GM21367 (cell line): ENCODE results near the gene WDR46.
"Not testable (repeated sequence)": the region's sequence is repeated elsewhere in the genome, so short reads cannot be mapped to it uniquely, and the experiment has no call there.

Source experiments
- ATAC-seq: cut with Tn5 transposase; IDR thresholded peaks from one replicate; pipeline ENCODE4 v1.9.1; 2021; ENCODE audit not compliant: unreplicated experiment

The WDR46 gene

GRCh38 chr6:33289784-33290315 lies 811 bp upstream of the WDR46 start:
- ATAC-seq = no peak

GRCh38 chr6:33288141-33288920 lies 708 bp downstream of the WDR46 start:
- no peak for ATAC-seq

GRCh38 chr6:33286946-33287914 lies 1.8 kb downstream of the WDR46 start:
- no peak for ATAC-seq

DNA sequence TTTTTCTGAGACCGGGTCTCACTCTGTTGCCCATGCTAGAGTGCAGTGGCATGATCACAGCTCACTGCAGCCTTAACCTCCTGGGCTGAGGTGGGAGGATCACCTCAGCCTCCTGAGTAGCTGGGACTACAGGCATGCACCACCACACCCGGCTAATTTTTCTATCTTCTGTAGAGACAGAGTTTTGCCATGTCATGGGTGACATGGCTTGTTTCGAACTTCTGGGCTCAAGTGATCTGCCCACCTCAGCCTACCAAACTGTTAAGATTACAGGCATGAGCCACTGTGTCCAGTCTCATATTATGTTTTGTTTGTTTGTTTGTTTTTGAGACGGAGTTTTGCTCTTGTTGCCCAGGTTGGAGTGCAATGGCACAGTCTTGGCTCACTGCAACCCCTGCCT lies 3.8 kb downstream of the WDR46 start:
- not testable (repeated sequence) for ATAC-seq

- ATAC-seq = no peak
These were observed 8.5 kb downstream of the WDR46 start for GRCh38 chr6:33280539-33280938.

DNA sequence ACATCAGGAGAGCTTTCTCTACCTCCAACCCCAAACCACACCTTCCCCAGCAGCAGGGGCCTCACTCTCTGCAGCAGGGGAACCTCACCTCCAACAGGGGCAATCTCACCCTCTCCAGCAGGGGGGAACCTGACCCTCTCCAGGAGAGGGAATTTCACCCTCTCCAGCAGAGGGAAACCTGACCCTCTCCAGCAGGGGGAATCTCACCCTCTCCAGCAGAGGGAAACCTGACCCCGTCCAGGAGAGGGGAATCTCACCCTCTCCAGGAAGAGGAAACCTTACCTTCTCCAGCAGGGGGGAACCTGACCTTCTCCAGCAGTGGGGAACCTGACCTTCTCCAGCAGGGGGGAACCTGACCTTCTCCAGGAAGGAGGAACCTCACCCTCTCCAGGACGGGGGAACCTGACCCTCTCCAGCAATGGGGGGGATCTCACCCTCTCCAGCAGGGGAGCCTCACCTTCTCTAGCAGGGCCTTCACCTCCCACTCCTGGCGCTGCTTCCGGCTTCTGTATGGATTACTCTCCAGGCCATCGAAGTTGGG lies 9.0 kb downstream of the WDR46 start:
- ATAC-seq = no peak

DNA sequence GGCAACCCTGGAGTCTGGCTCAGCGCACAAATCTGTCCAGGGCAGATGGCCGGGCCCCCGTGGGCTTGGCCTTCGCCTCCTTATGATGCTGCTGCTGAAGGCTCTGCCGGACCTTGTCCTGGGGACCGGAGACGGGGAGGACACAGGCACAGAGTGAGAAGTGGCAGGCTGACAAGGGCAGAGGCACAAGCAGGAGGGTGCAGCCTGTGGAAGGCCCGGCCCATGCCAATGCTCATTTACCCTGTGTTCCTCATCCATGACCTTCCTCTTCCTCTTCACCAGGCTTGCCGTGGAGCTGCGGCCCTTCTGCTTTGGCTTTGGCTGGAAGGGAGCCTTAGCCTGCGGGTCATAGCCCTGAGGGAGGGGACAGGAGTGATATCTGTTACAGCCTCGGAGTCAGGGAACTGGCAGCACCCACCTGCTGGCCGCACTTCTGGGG lies 9.8 kb downstream of the WDR46 start:
- ATAC-seq = no peak

GRCh38 chr6:33278810-33279209 lies 10.2 kb downstream of the WDR46 start:
- ATAC-seq = no peak

- no peak for ATAC-seq
These were observed 10.7 kb downstream of the WDR46 start for GRCh38 chr6:33278392-33278741.

GRCh38 chr6:33277663-33278391 lies 11.2 kb downstream of the WDR46 start:
- no peak for ATAC-seq

GRCh38 chr6:33276864-33277662 lies 12.0 kb downstream of the WDR46 start, which contains the start of gene B3GALT4:
TSS of gene B3GALT4 (plus strand) at chr6:33277123. CDS start at chr6:33277420, 297 bp downstream.
- ATAC-seq = peak; percentile 51

GRCh38 chr6:33276581-33276863 lies 12.5 kb downstream of the WDR46 start:
- no peak for ATAC-seq

- ATAC-seq = not testable (repeated sequence)
These were observed 13.1 kb downstream of the WDR46 start for GRCh38 chr6:33275795-33276580.

GRCh38 chr6:33273924-33274902 lies 14.8 kb downstream of the WDR46 start:
- no peak for ATAC-seq

DNA sequence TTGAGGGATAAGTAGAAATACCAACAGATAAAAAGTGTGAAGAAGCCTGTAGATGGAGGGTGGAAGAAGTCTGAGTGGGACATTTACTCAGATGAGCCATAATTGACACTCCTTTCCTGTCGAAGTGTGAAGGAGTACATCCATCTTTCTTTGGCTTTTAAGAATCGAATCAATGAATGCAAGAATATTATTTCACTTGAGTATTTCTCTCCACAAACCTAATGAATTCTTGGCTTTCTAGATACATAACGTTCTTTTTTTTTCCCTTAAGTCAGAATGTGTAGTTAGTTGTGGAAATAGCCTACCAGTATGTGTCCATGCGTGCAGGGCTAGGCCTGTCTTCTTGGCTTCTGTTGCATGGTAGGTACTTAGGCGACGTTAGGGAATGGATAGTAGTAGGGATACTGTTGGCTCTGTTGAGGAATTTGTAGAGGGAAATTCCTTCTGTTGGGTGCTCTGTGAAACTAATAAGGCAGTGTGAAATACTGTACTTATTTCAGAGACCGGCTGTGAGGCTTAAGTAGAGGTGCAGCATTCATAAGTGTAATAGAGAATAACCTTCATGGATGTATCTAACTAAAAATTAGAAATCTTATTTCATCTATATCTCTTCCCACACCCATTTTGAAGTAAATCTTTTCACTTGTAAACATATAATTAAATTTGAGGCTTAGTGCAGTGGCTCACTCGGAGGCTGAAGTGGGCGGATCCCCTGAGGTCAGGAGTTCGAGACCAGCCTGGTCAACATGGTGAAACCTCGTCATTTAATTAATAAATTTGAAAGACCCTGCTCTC lies 15.7 kb downstream of the WDR46 start:
- ATAC-seq = no peak

- ATAC-seq = peak; percentile 19
These were observed 16.5 kb downstream of the WDR46 start for GRCh38 chr6:33272275-33273128.
